Measurements from ENCODE around the gene ZBP1.

Gene ZBP1

GRCh38 chr20:57653910-57654309 lies 33.7 kb upstream of the ZBP1 start:
- Histone ChIP-seq H3K36me3 (replicated peaks; ENCODE audit: insufficient read depth, low read length) (no peaks in the 10 kb centered on the region), H3K79me2 (ENCODE audit: low read length) (no peaks in the 10 kb centered on the region), H3K27ac (ENCODE audit: low read length) (no peak overlapping the region), H2AFZ (ENCODE audit: low read length) (no peak overlapping the region), H3K4me1 (ENCODE audit: low read length) (no peaks in the 10 kb centered on the region), H3K4me2 (ENCODE audit: low read depth, low read length) (no peak overlapping the region), H3K4me3 (ENCODE audit: low read length) (no peak overlapping the region), H3K9me3 (replicated peaks; ENCODE audit: insufficient read depth, low read length) (no peaks in the 10 kb centered on the region), H4K20me1 (ENCODE audit: insufficient read depth, low read length) (no peaks in the 10 kb centered on the region), H3K9me2 (replicated peaks; ENCODE audit: insufficient read depth, low read length) (no peaks in the 10 kb centered on the region), H3F3A (ENCODE audit: insufficient read depth, low read length) (no peaks in the 10 kb centered on the region), H3K9ac (ENCODE audit: low read length) (no peak overlapping the region), H3K27me3 (replicated peaks; ENCODE audit: insufficient read depth, low read length) (peaks cover 13% of the 10 kb centered on the region; the same call in 1 of the 2 replicates)
- TF ChIP-seq CTCF (IDR thresholded peaks at IDR 0.05; ENCODE audit: low read length): no peak
- TF ChIP-seq EZH2phosphoT487 (IDR thresholded peaks at IDR 0.05; ENCODE audit: low read length): no peak
- no peak for TF ChIP-seq EZH2 (optimal IDR thresholded peaks at IDR 0.05; ENCODE audit: low read depth, low read length)
- no peak for DNase-seq

- no peaks in the 10 kb centered on the region for H3K4me1 ChIP-seq (ENCODE audit: low read length)
- H3K9ac ChIP-seq (ENCODE audit: low read length): no peak overlapping the region
- H3K4me3 ChIP-seq (ENCODE audit: low read length): no peak overlapping the region
- no peaks in the 10 kb centered on the region for H3K36me3 ChIP-seq (replicated peaks; ENCODE audit: insufficient read depth, low read length)
- H3K9me3 ChIP-seq (replicated peaks; ENCODE audit: insufficient read depth, low read length): no peaks in the 10 kb centered on the region
- H2AFZ ChIP-seq (ENCODE audit: low read length): no peak overlapping the region
- no peaks in the 10 kb centered on the region for H3K79me2 ChIP-seq (ENCODE audit: low read length)
- H3F3A ChIP-seq (ENCODE audit: insufficient read depth, low read length): no peaks in the 10 kb centered on the region
- H4K20me1 ChIP-seq (ENCODE audit: insufficient read depth, low read length): no peaks in the 10 kb centered on the region
- H3K27ac ChIP-seq (ENCODE audit: low read length): no peak overlapping the region
- no peaks in the 10 kb centered on the region for H3K9me2 ChIP-seq (replicated peaks; ENCODE audit: insufficient read depth, low read length)
- TF ChIP-seq CTCF (IDR thresholded peaks at IDR 0.05; ENCODE audit: low read length) (no peak), EZH2phosphoT487 (IDR thresholded peaks at IDR 0.05; ENCODE audit: low read length) (no peak), EZH2 (optimal IDR thresholded peaks at IDR 0.05; ENCODE audit: low read depth, low read length) (no peak)
- no peak for DNase-seq
- H3K4me2 ChIP-seq (ENCODE audit: low read depth, low read length): no peak overlapping the region
- peaks cover 17% of the 10 kb centered on the region; the same call in 1 of the 2 replicates for H3K27me3 ChIP-seq (replicated peaks; ENCODE audit: insufficient read depth, low read length)
Observed at GRCh38 chr20:57653546-57653900, 33.3 kb upstream of the ZBP1 start.

GRCh38 chr20:57652606-57653545 lies 32.6 kb upstream of the ZBP1 start:
- Histone ChIP-seq H3K9me2 (replicated peaks; ENCODE audit: insufficient read depth, low read length) (no peaks in the 10 kb centered on the region), H3K27me3 (replicated peaks; ENCODE audit: insufficient read depth, low read length) (peaks cover 22% of the 10 kb centered on the region; the same call in 1 of the 2 replicates), H3K4me1 (ENCODE audit: low read length) (no peaks in the 10 kb centered on the region), H3K27ac (ENCODE audit: low read length) (no peak overlapping the region), H3K4me3 (ENCODE audit: low read length) (no peak overlapping the region), H3K9ac (ENCODE audit: low read length) (no peak overlapping the region), H3K79me2 (ENCODE audit: low read length) (no peaks in the 10 kb centered on the region), H2AFZ (ENCODE audit: low read length) (no peak overlapping the region), H3F3A (ENCODE audit: insufficient read depth, low read length) (no peaks in the 10 kb centered on the region), H4K20me1 (ENCODE audit: insufficient read depth, low read length) (no peaks in the 10 kb centered on the region), H3K9me3 (replicated peaks; ENCODE audit: insufficient read depth, low read length) (no peaks in the 10 kb centered on the region), H3K4me2 (ENCODE audit: low read depth, low read length) (no peak overlapping the region), H3K36me3 (replicated peaks; ENCODE audit: insufficient read depth, low read length) (no peaks in the 10 kb centered on the region)
- TF ChIP-seq EZH2 (optimal IDR thresholded peaks at IDR 0.05; ENCODE audit: low read depth, low read length) (no peak), EZH2phosphoT487 (IDR thresholded peaks at IDR 0.05; ENCODE audit: low read length) (no peak), CTCF (IDR thresholded peaks at IDR 0.05; ENCODE audit: low read length) (0 out of 2 replicates have a peak, but pooled peaks have one; percentile 4)
- DNase-seq: no peak
